HG03354 (cell line): Measurements from ENCODE around the gene CD2AP.

Experiments used
- ATAC-seq: cut with Tn5 transposase; IDR thresholded peaks from one replicate; pipeline ENCODE4 v1.9.1; 2021; ENCODE audit warnings: mild to moderate bottlenecking; ENCODE audit not compliant: unreplicated experiment, poor library complexity, severe bottlenecking

The CD2AP gene

GRCh38 chr6:47661960-47662359 is 184.4 kb downstream of the CD2AP start:
- ATAC-seq: no peak

GRCh38 chr6:47663462-47664216 is 186.1 kb downstream of the CD2AP start:
- ATAC-seq: no peak

GRCh38 chr6:47665112-47665511 is 187.5 kb downstream of the CD2AP start:
- no peak for ATAC-seq

- ATAC-seq: no peak
Observed at GRCh38 chr6:47669684-47670513, 192.3 kb downstream of the CD2AP start.

- ATAC-seq: no peak
Observed at GRCh38 chr6:47670851-47671250, 193.3 kb downstream of the CD2AP start.

- ATAC-seq: no peak
Observed at GRCh38 chr6:47671777-47672176, 194.2 kb downstream of the CD2AP start.

GRCh38 chr6:47672816-47673215 is 195.2 kb downstream of the CD2AP start:
- ATAC-seq: no peak

- ATAC-seq: no peak
Observed at GRCh38 chr6:47674673-47675072, 197.1 kb downstream of the CD2AP start.
